ENCODE measurements around the gene BUD13.
A peak's percentile ranks its signal among the peaks of the same experiment; 100 is the strongest.
"Not testable (repeated sequence)": the region's sequence is repeated elsewhere in the genome, so short reads cannot be mapped to it uniquely, and the experiment has no call there.

Gene BUD13

DNA sequence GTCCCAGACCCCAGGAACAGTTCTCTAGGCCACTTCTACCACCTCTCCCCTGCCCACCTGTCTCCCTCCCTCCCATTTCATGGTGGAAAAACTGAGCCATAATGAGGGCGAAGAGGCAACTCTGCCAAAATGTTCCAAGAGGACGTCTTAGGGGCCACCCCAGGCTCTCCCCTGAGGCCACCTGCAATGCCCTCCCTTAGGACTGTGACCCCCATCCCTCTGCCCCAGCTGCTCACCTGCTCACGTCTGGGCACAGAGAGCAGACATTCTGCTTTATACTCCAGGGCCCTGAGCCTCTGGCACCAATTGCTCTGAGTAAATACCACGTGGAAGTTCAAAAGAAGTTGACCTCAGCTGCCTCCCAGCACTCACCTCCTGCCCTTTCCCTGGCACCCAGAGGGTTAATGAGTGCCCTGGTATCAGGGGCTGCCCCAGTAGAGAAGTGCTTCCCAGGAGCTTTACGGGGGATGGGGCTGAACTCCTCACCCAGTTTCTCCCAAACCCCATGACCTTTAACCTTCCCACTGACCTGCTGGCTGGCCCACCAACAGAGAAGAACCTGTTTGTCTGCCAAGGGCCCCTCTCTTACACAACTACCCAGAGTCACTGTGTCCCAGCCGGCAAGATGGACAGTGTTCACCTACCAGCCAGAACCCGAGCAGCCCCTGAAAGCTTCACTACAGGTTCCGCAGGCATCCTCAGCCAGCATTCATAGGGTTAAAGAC, 19.5 kb upstream of the BUD13 start:
- no peak for DNase-seq

DNA sequence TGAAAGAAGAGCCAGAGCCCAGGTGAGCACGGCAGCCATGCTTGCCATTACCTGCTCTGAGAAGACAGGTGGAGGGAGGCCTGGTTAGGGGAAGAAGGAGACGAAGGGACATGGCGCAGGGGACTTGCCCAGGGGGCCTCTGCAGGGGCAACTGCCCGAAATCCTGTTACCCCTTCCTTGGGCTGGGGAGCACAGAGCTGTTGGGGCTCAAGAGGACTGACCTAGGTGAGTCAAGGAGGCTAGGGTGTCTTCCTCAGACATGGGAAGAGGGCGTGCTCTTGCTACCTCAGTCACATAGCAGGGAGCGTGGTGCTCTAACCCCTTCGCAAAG, 19.0 kb upstream of the BUD13 start, which contains the start of gene APOA5:
Gene APOA5 (minus strand): TSS at position 67 of the 331 bp plus-strand sequence. CDS start 19 bp downstream, at position 48.
- DNase-seq: no peak

- DNase-seq: peak; percentile 92
These were observed 18.4 kb upstream of the BUD13 start for GRCh38 chr11:116791002-116791812.

DNA sequence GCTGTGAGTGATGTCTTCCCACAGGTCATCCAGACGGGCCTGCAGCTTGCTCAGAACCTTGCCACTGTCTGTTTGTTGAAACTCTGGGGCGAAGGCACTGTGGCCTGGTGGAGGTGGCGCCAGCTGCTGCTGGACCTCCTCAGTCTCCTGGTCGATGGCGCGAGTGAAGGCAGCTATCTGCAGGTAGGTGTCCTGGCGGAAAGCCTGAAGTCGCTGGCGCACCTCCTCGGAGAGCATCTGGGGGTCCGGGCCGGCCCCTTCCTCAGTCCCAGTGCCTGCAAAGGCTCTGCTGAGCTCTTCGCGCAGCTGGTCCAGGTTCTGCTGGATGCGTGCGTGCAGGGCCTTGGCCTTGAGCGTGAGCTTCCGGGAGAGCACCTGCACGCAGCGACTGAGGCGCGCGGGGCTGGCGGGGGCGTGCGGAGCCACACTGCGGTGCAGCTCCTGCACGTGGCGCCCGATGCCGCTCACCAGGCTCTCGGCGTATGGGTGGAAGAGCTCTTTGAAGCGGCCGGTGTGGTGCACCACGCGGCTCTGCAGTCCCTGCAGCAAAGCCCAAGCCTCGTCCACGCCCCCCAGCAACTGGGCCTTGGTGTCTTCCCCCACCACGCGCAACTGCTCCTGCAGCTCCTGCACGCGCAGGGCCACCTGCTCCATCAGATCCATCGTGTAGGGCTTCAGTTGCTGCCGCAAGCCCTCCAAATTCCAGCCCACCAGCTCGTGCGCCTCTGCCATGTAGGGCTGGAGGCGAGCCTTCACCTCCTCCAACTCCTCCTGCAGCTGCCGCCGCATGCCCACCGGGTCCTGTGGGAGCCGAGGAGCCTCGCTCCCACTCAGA, 17.6 kb upstream of the BUD13 start:
- DNase-seq: no peak

DNA sequence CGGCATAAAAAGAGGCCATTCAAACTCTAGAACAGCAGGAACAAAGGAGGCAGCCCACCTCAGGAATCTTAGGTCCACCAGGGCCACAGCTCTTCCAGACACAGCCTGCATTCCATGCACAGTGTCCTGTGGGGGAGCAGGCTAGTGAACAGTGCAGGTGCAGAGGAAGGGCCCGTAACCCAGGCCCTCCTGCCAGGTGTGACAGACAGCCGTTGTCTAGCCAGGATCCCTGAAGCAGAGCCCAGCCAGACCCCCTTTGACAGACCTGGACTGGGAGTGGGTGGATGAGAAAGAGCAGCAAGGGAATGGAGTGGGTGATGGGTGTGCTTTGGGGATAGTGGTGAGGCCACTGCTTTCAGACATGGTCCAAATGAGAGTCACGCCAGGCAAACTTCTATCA, 16.2 kb upstream of the BUD13 start:
- no peak for DNase-seq

- no peak for DNase-seq
These were observed 15.7 kb upstream of the BUD13 start for GRCh38 chr11:116788534-116788933.

DNA sequence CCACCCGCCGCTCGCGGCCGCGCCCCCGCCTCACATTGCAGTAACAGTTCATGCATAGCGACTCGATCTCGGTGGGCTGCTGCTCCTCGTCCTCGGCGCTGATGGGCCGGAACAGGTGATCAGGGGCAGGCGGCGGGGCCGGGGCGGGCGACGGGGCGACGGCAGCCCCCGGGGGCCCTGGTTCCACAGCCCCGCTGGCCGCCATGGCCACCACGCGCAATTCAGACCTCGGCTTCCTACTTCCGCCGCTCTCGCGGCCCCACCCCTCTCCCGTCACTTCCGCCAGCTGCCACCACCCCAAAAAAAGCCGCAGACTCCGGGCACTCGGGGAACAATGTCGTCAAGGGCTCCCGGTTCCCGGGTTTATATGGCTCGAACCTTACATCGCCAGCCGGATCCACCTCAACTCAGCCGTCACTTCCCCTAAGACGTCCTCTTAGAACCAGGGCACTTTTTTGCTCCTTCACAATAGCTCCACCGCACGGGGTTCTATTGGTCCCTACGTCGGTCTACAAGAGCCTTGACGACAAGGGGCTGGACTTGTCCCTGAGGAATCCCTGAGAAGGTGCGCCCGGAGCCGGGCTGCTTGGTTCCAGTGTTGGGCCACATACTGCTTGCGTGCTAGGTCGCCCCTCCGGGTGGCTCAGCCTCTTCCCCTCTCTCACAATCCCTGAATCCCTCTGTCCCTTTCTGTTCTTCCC, 15.1 kb upstream of the BUD13 start, which contains the start of gene ZPR1:
Gene ZPR1 (minus strand): TSS at position 238 of the 701 bp plus-strand sequence. CDS start 33 bp downstream, at position 205.
- peak; percentile 93 for DNase-seq

- no peak for DNase-seq
These were observed 14.6 kb upstream of the BUD13 start for GRCh38 chr11:116787436-116787785.

GRCh38 chr11:116786966-116787365, 14.2 kb upstream of the BUD13 start:
- DNase-seq: no peak

GRCh38 chr11:116786326-116786725, 13.5 kb upstream of the BUD13 start:
- no peak for DNase-seq

DNA sequence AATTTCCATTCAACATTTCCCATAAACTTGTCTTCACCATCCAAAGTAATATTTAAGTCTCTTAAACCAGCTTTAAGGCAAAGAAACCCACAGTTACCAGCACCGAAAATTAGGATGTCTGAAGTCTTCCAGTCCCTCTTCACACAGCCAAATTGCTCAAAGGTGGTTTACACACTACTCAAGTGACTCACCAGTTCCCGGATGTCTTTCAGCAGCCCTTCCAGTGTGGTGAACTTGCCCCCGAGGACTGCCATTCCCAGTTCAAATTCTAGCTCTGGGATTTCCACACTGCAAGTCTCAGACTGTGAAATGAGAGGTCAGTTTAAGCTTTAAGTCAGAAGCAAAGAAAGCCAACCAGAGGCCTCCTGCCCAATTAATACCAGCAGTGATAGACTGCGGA, 9.9 kb upstream of the BUD13 start:
- no peak for DNase-seq

DNA sequence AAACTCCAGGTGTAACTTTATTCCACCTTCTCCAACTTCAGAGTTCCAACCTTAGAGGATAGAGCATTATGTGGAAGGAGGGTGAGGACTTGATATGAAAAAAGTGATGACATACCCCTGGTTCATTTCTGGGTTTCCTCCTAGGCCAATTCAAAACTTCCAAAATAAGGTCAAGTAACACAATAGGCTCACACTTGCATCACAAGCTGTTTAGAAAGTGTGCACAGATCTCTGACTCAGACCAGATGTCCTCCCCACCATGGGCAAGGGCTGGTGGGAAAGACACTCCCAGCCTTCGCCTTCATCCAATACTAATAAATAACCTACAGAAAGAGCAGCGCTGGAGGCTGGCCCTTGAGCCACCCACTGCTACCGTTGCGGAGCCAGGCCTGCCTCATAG, 5.8 kb upstream of the BUD13 start:
- DNase-seq: no peak

- DNase-seq: no peak
These were observed 4.3 kb upstream of the BUD13 start for GRCh38 chr11:116777056-116777455.

DNA sequence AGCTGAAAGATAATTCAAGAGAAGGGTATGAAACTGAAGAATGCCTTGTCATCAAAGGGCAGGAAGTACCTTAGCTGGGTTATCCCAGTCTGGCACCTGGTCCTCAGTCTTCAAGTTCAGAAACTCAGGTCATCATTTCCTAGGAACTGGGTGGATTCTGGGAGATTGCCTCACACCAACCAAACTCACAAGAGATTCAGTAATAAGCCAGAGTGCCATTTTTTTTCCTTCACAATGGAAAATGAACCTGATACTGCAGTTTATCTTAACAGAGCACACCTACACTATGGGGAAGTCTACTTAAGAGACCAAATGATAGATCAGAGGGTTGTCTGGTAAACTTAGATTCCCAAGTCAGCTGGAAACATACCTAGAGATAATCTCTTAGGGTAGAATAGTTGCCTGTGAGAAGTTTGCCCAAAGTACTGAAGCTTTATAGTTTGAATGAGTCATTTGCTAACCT, 3.8 kb upstream of the BUD13 start:
- no peak for DNase-seq

- DNase-seq: no peak
These were observed 3.2 kb upstream of the BUD13 start for GRCh38 chr11:116775975-116776374.

- DNase-seq: no peak
These were observed 1.9 kb upstream of the BUD13 start for GRCh38 chr11:116774661-116775060.

- DNase-seq: no peak
These were observed 663 bp upstream of the BUD13 start for GRCh38 chr11:116773203-116774097.

GRCh38 chr11:116771935-116772334, 852 bp downstream of the BUD13 start:
- DNase-seq: peak; percentile 33

- no peak for DNase-seq
These were observed 10.7 kb downstream of the BUD13 start for GRCh38 chr11:116762132-116762531.

- DNase-seq: not testable (repeated sequence)
These were observed 16.7 kb downstream of the BUD13 start for GRCh38 chr11:116756044-116756443.

DNA sequence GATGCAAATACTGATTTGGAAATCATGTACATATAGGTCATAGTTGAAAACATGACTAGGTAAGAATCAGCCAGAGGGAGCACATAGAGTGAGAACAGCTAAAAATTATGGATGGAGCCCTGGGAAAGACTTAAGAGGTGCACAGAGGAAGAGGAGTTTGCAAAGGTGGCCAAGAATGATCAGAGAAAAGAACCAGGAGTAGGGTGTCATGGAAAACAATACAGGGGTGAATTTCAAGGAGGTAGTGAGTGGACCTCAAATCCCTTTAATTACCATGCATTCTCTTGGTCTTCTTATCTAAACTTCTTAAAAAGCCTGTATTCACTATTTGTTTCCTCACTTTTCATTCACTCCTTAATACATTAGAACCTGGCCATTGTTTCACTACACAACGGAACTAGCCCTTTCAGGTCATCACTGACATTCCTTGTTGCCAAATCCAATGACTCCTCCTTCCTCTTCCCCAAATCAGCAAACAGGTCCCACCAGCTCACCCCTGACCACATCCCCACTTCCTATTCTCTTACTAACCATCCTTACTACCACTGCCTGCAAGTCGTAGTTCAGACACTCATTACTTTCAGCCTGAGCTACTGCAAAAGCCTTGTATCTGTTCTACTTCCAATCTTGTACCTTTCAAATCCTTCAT, 22.6 kb downstream of the BUD13 start:
- no peak for DNase-seq
